ENCODE results near the gene TRMT44.
"Not testable (repeated sequence)": the region's sequence is repeated elsewhere in the genome, so short reads cannot be mapped to it uniquely, and the experiment has no call there.

DNA sequence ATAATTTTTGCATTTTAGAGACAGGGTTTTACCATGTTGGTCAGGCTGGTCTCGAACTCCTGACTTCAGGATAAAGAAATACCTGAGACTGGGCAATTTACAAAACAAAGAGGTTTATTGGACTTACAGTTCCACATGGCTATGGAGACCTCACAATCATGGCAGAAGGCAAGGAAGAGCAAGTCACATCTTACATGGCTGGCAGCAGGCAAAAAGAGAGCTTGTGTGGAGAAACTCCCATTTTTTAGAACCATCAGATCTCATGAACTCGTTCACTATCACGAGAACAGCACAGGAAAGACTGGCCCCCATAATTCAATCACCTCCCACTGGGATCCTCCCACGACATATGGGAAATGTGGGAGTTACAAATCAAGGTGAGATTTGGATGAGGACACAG is 72.5 kb downstream of the TRMT44 start:
- TF ChIP-seq, protein P1, sequence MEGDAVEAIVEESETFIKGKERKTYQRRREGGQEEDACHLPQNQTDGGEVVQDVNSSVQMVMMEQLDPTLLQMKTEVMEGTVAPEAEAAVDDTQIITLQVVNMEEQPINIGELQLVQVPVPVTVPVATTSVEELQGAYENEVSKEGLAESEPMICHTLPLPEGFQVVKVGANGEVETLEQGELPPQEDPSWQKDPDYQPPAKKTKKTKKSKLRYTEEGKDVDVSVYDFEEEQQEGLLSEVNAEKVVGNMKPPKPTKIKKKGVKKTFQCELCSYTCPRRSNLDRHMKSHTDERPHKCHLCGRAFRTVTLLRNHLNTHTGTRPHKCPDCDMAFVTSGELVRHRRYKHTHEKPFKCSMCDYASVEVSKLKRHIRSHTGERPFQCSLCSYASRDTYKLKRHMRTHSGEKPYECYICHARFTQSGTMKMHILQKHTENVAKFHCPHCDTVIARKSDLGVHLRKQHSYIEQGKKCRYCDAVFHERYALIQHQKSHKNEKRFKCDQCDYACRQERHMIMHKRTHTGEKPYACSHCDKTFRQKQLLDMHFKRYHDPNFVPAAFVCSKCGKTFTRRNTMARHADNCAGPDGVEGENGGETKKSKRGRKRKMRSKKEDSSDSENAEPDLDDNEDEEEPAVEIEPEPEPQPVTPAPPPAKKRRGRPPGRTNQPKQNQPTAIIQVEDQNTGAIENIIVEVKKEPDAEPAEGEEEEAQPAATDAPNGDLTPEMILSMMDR (IDR thresholded peaks at IDR 0.05) = not testable (repeated sequence)
- not testable (repeated sequence) for TF ChIP-seq POLR2AphosphoS5, EP300, POLR2A (IDR thresholded peaks at IDR 0.05)
